RPMI7951 (cell line): Measurements from ENCODE around the gene FOXJ3. TPM values are rescaled to one million over a fixed set of nuclear protein-coding genes. Genes with fewer than 3 reads are reported as not detected.

Experiments used
- DNase-seq: peaks from one replicate; pipeline ENCODE4 v3.0.0-alpha.2; 2012; ENCODE audit warnings: low read depth
- total RNA-seq: library from RNA; depleted of rRNA; stranded (reverse); fragments of >200 nt; shearing (Covaris generic); gene quantifications from 2 replicates; pipeline ENCODE4 v1.2.3, GENCODE V29; 2014

The FOXJ3 gene
- total RNA-seq, 1 experiment from 2014 or later = 29.0 TPM

- DNase-seq = peak; percentile 73
These were observed 590 bp downstream of the FOXJ3 start for GRCh38 chr1:42334240-42335049.

- no peak for DNase-seq
These were observed 1.3 kb downstream of the FOXJ3 start for GRCh38 chr1:42333662-42334239.

GRCh38 chr1:42332877-42333276 is 2.2 kb downstream of the FOXJ3 start:
- no peak for DNase-seq

- no peak for DNase-seq
These were observed 4.8 kb downstream of the FOXJ3 start for GRCh38 chr1:42330215-42330614.

GRCh38 chr1:42328916-42329496 is 6.0 kb downstream of the FOXJ3 start:
- DNase-seq = no peak

GRCh38 chr1:42328047-42328625 is 6.9 kb downstream of the FOXJ3 start:
- no peak for DNase-seq

- DNase-seq = no peak
These were observed 10.0 kb downstream of the FOXJ3 start for GRCh38 chr1:42325014-42325402.

- no peak for DNase-seq
These were observed 10.5 kb downstream of the FOXJ3 start for GRCh38 chr1:42324398-42325013.

GRCh38 chr1:42323551-42323950 is 11.5 kb downstream of the FOXJ3 start:
- DNase-seq = no peak

- DNase-seq = peak; percentile 50
These were observed 12.5 kb downstream of the FOXJ3 start for GRCh38 chr1:42322577-42322976.

GRCh38 chr1:42321731-42322130 is 13.3 kb downstream of the FOXJ3 start:
- DNase-seq = no peak

GRCh38 chr1:42320708-42321107 is 14.3 kb downstream of the FOXJ3 start:
- DNase-seq = no peak

- no peak for DNase-seq
These were observed 15.1 kb downstream of the FOXJ3 start for GRCh38 chr1:42319871-42320484.

GRCh38 chr1:42319128-42319851 is 15.7 kb downstream of the FOXJ3 start:
- no peak for DNase-seq

- no peak for DNase-seq
These were observed 16.4 kb downstream of the FOXJ3 start for GRCh38 chr1:42318601-42319000.

- no peak for DNase-seq
These were observed 17.7 kb downstream of the FOXJ3 start for GRCh38 chr1:42317308-42317707.

- DNase-seq = peak; percentile 14
These were observed 18.7 kb downstream of the FOXJ3 start for GRCh38 chr1:42316292-42316691.

- DNase-seq = no peak
These were observed 19.5 kb downstream of the FOXJ3 start for GRCh38 chr1:42315500-42315899.

GRCh38 chr1:42313970-42314369 is 21.1 kb downstream of the FOXJ3 start:
- no peak for DNase-seq

GRCh38 chr1:42312576-42313212 is 22.3 kb downstream of the FOXJ3 start:
- DNase-seq = no peak

- DNase-seq = no peak
These were observed 23.1 kb downstream of the FOXJ3 start for GRCh38 chr1:42311897-42312296.
